Type B pancreatic cell (in vitro differentiated cells): ENCODE data around the gene GLIPR1L2. TPM values are rescaled to one million over a fixed set of nuclear protein-coding genes. Genes with fewer than 3 reads are reported as not detected.
"Not testable (repeated sequence)": the region's sequence is repeated elsewhere in the genome, so short reads cannot be mapped to it uniquely, and the experiment has no call there.

Source experiments
- DNase-seq: peaks from one replicate; pipeline ENCODE4 v3.0.0; 2021; ENCODE audit warnings: mixed read lengths; ENCODE audit not compliant: unreplicated experiment; ENCODE audit errors: extremely low spot score
- H3K27ac Mint-ChIP-seq: 2 replicates; pipeline ENCODE4 v1.8.0; 2021; ENCODE audit warnings: mild to moderate bottlenecking, mixed read lengths
- H3K27me3 Mint-ChIP-seq: 2 replicates; pipeline ENCODE4 v1.8.0; 2021; ENCODE audit warnings: mixed read lengths
- H3K36me3 Mint-ChIP-seq: 2 replicates; pipeline ENCODE4 v1.8.0; 2021; ENCODE audit warnings: mixed read lengths
- H3K4me1 Mint-ChIP-seq: one replicate; pipeline ENCODE4 v1.8.0; 2021; ENCODE audit warnings: mixed read lengths; ENCODE audit not compliant: unreplicated experiment
- H3K4me3 Mint-ChIP-seq: 2 replicates; pipeline ENCODE4 v1.8.0; 2021; ENCODE audit warnings: mild to moderate bottlenecking, mixed read lengths
- H3K9me3 Mint-ChIP-seq: 2 replicates; pipeline ENCODE4 v1.8.0; 2021; ENCODE audit warnings: mixed read lengths
- total RNA-seq: library from RNA; stranded (reverse); gene quantifications from 2 replicates; pipeline ENCODE4 v1.2.1, GENCODE V29; 2021; ENCODE audit warnings: low replicate concordance
- TF ChIP-seq, protein P1 (sequence below): fragments of 200-600 bp; sonication (generic); conservative IDR thresholded peaks from 2 replicates; pipeline ENCODE4 v1.5.0; 2021; ENCODE audit warnings: antibody characterized with exemption, mild to moderate bottlenecking

GLIPR1L2 gene
- total RNA-seq, 1 donor from 2014 or later, result 0.77 TPM

DNA sequence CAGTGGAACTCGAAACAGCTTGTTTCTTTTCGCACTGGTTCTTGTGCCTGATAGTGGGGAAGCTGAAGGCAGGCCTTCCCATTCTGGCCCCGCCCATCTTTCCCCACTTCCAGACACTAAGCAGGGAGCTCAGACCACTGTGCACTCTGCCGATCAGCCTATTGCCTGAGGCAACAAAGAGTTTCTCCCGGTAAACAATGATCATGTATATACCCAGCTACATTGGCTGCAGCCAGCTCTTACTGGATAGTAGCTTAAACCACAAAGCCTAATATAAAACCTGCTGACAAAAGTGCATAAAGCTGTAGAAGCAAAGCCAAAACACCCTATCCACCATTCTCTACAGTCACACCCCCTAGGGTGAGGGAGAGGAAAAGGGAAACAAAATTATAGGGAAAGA lies 65.0 kb downstream of the GLIPR1L2 start:
- Mint-ChIP-seq H3K27ac (no peak overlapping the region), H3K36me3 (no peaks in the 10 kb centered on the region), H3K9me3 (peaks cover 16% of the 10 kb centered on the region), H3K4me1 (no peaks in the 10 kb centered on the region), H3K4me3 (no peak overlapping the region), H3K27me3 (no peaks in the 10 kb centered on the region)
- TF ChIP-seq, protein P1, sequence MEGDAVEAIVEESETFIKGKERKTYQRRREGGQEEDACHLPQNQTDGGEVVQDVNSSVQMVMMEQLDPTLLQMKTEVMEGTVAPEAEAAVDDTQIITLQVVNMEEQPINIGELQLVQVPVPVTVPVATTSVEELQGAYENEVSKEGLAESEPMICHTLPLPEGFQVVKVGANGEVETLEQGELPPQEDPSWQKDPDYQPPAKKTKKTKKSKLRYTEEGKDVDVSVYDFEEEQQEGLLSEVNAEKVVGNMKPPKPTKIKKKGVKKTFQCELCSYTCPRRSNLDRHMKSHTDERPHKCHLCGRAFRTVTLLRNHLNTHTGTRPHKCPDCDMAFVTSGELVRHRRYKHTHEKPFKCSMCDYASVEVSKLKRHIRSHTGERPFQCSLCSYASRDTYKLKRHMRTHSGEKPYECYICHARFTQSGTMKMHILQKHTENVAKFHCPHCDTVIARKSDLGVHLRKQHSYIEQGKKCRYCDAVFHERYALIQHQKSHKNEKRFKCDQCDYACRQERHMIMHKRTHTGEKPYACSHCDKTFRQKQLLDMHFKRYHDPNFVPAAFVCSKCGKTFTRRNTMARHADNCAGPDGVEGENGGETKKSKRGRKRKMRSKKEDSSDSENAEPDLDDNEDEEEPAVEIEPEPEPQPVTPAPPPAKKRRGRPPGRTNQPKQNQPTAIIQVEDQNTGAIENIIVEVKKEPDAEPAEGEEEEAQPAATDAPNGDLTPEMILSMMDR, result no peak
- DNase-seq, result no peak

DNA sequence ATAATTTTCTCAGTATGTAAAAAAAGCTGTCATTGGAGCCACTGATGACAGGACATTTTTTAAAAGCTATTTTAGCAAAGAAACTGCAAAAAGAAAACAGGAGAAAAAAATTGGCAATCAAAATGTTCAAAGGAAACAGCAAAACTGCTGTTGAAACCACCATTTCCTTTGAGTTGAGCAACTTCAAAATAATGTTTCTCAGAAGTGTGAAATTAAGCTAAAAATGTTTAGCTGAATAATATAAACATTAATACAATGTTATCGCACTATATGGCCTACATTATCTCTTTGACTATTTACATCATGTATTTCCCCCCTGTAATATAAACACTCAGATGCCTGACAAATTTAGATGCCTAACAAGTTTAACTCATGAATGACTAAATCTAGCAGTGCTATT lies 66.3 kb downstream of the GLIPR1L2 start:
- Mint-ChIP-seq H3K36me3 (no peaks in the 10 kb centered on the region), H3K4me1 (no peaks in the 10 kb centered on the region), H3K9me3 (peaks cover 17% of the 10 kb centered on the region), H3K4me3 (no peak overlapping the region), H3K27me3 (no peaks in the 10 kb centered on the region), H3K27ac (no peak overlapping the region)
- TF ChIP-seq, protein P1, result no peak
- no peak for DNase-seq

DNA sequence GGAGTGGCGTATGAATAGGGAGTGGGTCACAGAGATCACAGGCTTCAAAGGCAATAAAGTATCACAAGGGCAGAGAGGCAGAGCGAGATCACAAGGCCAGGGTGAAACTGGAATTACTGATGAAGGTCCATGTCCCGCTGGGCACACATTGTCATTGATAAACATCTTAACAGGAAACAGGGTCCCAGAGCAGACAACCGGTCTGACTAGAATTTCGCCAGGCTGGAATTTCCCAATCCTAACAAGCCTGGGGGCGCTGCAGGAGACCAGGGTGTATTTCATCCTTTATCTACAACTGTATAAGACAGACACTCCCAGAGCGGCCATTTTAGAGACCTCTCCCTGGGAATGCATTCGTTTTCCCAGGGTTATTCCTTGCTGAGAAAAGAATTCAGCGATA lies 67.0 kb downstream of the GLIPR1L2 start:
- H3K36me3 Mint-ChIP-seq, H3K27me3 Mint-ChIP-seq, H3K4me1 Mint-ChIP-seq, H3K27ac Mint-ChIP-seq, H3K4me3 Mint-ChIP-seq, DNase-seq: not testable (repeated sequence)
- H3K9me3 Mint-ChIP-seq, result peaks cover 17% of the 10 kb centered on the region

DNA sequence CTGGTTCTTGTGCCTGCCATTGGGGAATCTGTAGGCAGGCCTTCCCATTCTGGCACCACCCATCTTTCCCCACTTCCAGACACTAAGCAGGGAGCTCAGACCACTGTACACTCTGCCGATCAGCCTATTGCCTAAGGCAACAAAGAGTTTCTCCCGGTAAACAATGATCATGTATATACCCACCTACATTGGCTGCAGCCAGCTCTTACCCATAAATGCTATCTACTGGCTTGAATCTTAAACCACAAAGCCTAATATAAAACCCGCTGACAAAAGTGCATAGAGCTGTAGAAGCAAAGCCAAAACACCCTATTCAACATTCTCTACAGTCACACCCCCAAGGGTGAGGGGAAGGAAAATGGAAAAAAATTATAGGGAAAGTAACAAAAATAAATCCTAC lies 68.9 kb downstream of the GLIPR1L2 start:
- no peak for DNase-seq

DNA sequence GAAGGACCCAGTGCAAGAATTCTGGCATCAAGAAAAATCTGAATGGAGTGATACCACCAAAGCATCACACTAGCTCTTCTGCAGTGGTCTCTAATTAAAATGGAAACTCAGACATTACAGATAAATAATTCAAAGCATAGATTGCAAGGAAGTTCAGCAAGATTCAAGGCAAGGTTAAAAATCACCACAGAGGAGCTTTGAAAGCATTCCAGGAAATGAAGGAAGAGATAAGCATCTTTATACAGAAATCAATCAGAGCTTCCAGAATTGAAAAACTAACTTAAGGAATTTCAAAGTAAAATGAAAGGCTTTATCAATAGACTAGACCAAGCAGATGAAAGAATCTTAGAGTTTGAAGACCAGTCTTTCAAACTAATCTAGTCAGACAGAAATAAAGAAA lies 69.3 kb downstream of the GLIPR1L2 start:
- Mint-ChIP-seq H3K4me3 (no peak overlapping the region), H3K4me1 (no peaks in the 10 kb centered on the region), H3K27me3 (no peaks in the 10 kb centered on the region), H3K27ac (no peak overlapping the region), H3K9me3 (peaks cover 17% of the 10 kb centered on the region), H3K36me3 (no peaks in the 10 kb centered on the region)
- TF ChIP-seq, protein P1, result no peak
- DNase-seq, result no peak

More for the DNA sequence above, 68.9 kb downstream of the GLIPR1L2 start:
- Mint-ChIP-seq H3K4me1 (no peaks in the 10 kb centered on the region), H3K27me3 (no peaks in the 10 kb centered on the region), H3K4me3 (no peak overlapping the region), H3K9me3 (peaks cover 17% of the 10 kb centered on the region), H3K27ac (no peak overlapping the region), H3K36me3 (no peaks in the 10 kb centered on the region)
- TF ChIP-seq, protein P1, result no peak

DNA sequence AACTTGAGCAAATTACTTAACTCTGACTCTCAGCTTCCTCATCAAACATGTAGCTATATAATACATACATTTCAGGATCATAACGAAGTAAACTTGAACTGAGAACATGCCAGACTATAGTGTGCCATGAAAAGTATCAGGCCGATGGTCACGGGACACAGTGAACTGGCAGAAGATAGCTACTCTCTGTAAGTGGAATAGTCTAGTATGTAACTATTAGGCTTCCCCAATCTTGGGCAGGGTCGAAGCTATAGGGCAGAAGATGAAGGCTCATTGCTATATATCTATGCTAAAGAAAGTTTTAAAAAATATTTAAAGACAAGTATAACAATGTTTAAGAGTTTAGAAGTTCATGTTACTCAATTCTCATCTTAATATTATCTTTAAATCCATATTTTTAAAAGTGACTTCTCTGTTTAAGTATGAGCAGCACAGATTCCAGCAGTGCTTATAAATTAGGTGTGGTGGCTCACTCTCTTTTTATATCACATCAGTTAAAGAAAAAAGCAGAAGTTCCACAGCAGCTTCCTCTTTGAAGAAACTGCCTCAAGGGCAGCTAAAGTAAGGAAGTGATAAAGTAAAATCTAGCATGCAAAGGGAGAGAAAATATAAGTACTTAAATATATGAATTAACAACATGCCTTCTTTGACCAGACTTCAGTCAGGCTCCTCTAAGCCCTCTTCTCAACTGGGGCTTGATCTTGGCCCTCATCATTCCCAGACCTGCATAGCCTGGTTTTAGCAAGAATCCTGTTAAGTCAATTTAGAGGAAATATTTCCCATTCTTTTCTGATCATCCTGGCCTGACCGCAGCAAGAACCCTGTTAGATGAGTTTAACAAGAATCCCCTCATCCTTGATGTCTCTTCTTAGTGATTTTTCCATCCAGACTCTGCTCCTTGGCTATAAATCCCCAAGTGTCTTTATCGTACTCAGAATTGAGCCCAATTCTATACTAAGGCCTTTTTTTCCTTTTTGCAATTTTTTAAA lies 81.3 kb downstream of the GLIPR1L2 start:
- DNase-seq, result no peak
- Mint-ChIP-seq H3K9me3 (no peaks in the 10 kb centered on the region), H3K4me3 (no peak overlapping the region), H3K4me1 (no peaks in the 10 kb centered on the region), H3K27me3 (no peaks in the 10 kb centered on the region), H3K27ac (no peak overlapping the region), H3K36me3 (no peaks in the 10 kb centered on the region)
- TF ChIP-seq, protein P1, result no peak
